ENCODE measurements around the gene CDH8. TPM values are rescaled to one million over a fixed set of nuclear protein-coding genes. Genes with fewer than 3 reads are reported as not detected.

CDH8 gene
- total and polyA plus RNA-seq, 4 donors, result 0.09 TPM; not detected in 3

- no peaks in the 10 kb centered on the region for H3K36me3 ChIP-seq (ENCODE audit: control insufficient read depth in 4 of 4, insufficient read depth in 3 of 4, low read depth in 1 of 4, low read length in 3 of 4)
- no peak overlapping the region for H3K9ac ChIP-seq (ENCODE audit: low read depth in 1 of 2, low read length in 2 of 2)
- no peaks in the 10 kb centered on the region for H3K4me1 ChIP-seq (ENCODE audit: control insufficient read depth in 4 of 4, insufficient read depth in 4 of 4, low read length in 3 of 4)
- no peak overlapping the region for H3K27ac ChIP-seq (ENCODE audit: low read depth in 1 of 2, low read length in 2 of 2)
- no peaks in the 10 kb centered on the region for H3K9me3 ChIP-seq (ENCODE audit: control insufficient read depth in 4 of 4, low read length in 3 of 4)
- H3K4me3 ChIP-seq (ENCODE audit: low read depth in 1 of 3, low read length in 3 of 3), result no peak overlapping the region
- DNase-seq (ENCODE audit: low spot score), result no peak
- H3K27me3 ChIP-seq (ENCODE audit: control insufficient read depth in 4 of 4, insufficient read depth in 4 of 4, low read length in 3 of 4), result no peaks in the 10 kb centered on the region
- TF ChIP-seq TAF1 (conservative IDR thresholded peaks at IDR 0.05) (no peak), HNF4G (IDR thresholded peaks at IDR 0.05) (no peak), CTCF (IDR thresholded peaks at IDR 0.05; ENCODE audit: low read depth, low read length, missing input control) (no peak), NR2F2 (IDR thresholded peaks at IDR 0.05) (no peak), MAX (IDR thresholded peaks at IDR 0.05) (no peak), FOXA1 (IDR thresholded peaks at IDR 0.05) (no peak), ATF3 (IDR thresholded peaks at IDR 0.05) (no peak), YY1 (IDR thresholded peaks at IDR 0.05) (no peak), HNF4A (conservative IDR thresholded peaks at IDR 0.05) (no peak), RAD21 (IDR thresholded peaks at IDR 0.05) (no peak), GABPA (IDR thresholded peaks at IDR 0.05 in 1 of 2, conservative IDR thresholded peaks at IDR 0.05 in 1 of 2) (no peak), EGR1 (IDR thresholded peaks at IDR 0.05; ENCODE audit: low read depth in 2 of 2) (no peak), RXRA (IDR thresholded peaks at IDR 0.05) (no peak)
- WGBS, result 60% methylated on average over 3 of the region's 3 CpGs
Observed at GRCh38 chr16:61891460-61891859, 144.8 kb downstream of the CDH8 start.

GRCh38 chr16:61890386-61890785 is 145.9 kb downstream of the CDH8 start:
- Histone ChIP-seq H3K9ac (ENCODE audit: low read depth in 1 of 2, low read length in 2 of 2) (no peak overlapping the region), H3K27ac (ENCODE audit: low read depth in 1 of 2, low read length in 2 of 2) (no peak overlapping the region), H3K4me3 (ENCODE audit: low read depth in 1 of 3, low read length in 3 of 3) (no peak overlapping the region), H3K27me3 (ENCODE audit: control insufficient read depth in 4 of 4, insufficient read depth in 4 of 4, low read length in 3 of 4) (peaks cover 0 to 4% (median 0%) of the 10 kb centered on the region in 4 donors), H3K4me1 (ENCODE audit: control insufficient read depth in 4 of 4, insufficient read depth in 4 of 4, low read length in 3 of 4) (no peaks in the 10 kb centered on the region), H3K9me3 (ENCODE audit: control insufficient read depth in 4 of 4, low read length in 3 of 4) (no peaks in the 10 kb centered on the region), H3K36me3 (ENCODE audit: control insufficient read depth in 4 of 4, insufficient read depth in 3 of 4, low read depth in 1 of 4, low read length in 3 of 4) (no peaks in the 10 kb centered on the region)
- DNase-seq (ENCODE audit: low spot score), result no peak
- 86% methylated on average over 2 of the region's 2 CpGs for WGBS
- TF ChIP-seq MAX (IDR thresholded peaks at IDR 0.05), result no peak
- no peak for TF ChIP-seq HNF4A (conservative IDR thresholded peaks at IDR 0.05)
- no peak for TF ChIP-seq TAF1 (conservative IDR thresholded peaks at IDR 0.05)
- TF ChIP-seq REST (IDR thresholded peaks at IDR 0.05), result no peak
- no peak for TF ChIP-seq FOXA2 (IDR thresholded peaks at IDR 0.05)
- TF ChIP-seq JUND (IDR thresholded peaks at IDR 0.05), result no peak
- no peak for TF ChIP-seq ATF3 (IDR thresholded peaks at IDR 0.05)
- TF ChIP-seq FOXA1 (IDR thresholded peaks at IDR 0.05), result no peak
- no peak for TF ChIP-seq RXRA (IDR thresholded peaks at IDR 0.05)
- TF ChIP-seq HNF4G (IDR thresholded peaks at IDR 0.05), result no peak
- no peak for TF ChIP-seq ZBTB33 (IDR thresholded peaks at IDR 0.05)
- TF ChIP-seq EGR1 (IDR thresholded peaks at IDR 0.05; ENCODE audit: low read depth in 2 of 2), result no peak
- no peak for TF ChIP-seq YY1 (IDR thresholded peaks at IDR 0.05)
